ENCODE results near the gene IPCEF1. TPM values are rescaled to one million over a fixed set of nuclear protein-coding genes. Genes with fewer than 3 reads are reported as not detected.

The IPCEF1 gene
- total RNA-seq, 2 experiments from 2014 or later, result 26.2 to 27.3 TPM

DNA sequence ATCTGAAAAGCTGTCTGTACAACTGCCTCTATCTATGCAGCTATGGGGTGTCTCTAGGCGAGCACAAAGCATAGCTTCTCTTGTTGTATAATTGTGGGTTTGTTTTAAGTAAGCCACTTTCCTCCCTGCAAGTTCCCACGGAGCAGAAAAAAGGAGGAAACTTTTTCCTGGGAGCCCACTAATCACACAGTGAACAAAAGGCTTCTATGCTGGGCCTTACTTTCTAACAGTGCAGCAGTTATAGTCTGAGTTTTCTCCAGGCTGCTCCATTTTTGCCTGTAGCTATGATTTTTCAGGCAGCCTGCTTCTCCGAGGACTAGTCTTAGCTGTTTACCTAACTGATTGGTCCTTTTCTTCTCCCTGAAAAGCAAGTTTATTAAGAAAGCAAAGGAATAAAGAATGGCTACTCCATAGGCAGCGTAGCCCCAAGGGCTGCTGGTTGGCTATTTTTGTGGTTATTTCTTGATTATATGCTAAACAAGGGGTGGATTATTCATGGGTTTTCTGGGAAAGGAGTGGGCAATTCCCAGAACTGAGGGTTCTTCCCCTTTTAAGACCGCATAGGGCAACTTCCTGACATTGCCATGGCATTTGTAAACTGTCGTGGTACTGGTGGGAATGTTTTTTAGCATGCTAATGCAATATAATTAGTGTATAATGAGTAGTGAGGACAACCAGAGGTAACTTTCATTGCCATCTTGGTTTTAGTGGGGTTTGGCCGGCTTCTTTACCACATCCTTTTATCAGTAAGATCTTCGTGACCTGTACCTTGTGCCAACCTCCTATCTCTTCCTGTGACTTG, 233.2 kb downstream of the IPCEF1 start:
- ChIA-PET CTCF (no interaction called here), POLR2A (no interaction called here)
- Mint-ChIP-seq H3K36me3 (ENCODE audit: low read depth) (no peaks in the 10 kb centered on the region), H3K27ac (no peak overlapping the region), H3K4me3 (no peak overlapping the region), H3K27me3 (peaks cover 2% of the 10 kb centered on the region), H3K4me1 (peaks cover 2% of the 10 kb centered on the region), H3K9me3 (no peaks in the 10 kb centered on the region)
- DNase-seq, result no peak

- CTCF ChIA-PET, result no interaction called here
- Mint-ChIP-seq H3K27me3 (peaks cover 2% of the 10 kb centered on the region), H3K36me3 (ENCODE audit: low read depth) (no peaks in the 10 kb centered on the region), H3K4me3 (no peak overlapping the region), H3K4me1 (peaks cover 2% of the 10 kb centered on the region), H3K27ac (no peak overlapping the region), H3K9me3 (no peaks in the 10 kb centered on the region)
- DNase-seq, result no peak
- POLR2A ChIA-PET, result no interaction called here
Measured at GRCh38 chr6:154122195-154122925, 234.2 kb downstream of the IPCEF1 start.

DNA sequence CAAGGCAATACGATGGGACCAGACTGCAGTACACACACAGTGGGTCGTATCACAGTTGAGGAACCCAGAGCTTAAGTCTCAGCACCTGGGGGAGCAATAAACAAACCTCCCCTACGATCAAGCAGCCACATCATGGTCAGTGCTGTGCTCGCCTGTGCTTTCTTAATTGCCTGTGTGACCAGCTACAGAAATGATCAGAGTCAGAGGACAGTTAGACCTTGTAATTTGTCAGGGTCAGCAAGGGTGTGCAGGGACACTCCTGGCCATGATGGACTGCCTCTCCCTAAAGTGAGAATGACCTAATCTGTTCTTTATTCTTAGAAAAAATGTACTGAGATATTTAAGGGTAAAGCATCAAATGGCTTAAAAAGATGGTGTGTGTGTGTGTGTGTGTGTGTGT, 239.1 kb downstream of the IPCEF1 start:
- Mint-ChIP-seq H3K27me3 (peaks cover 2% of the 10 kb centered on the region), H3K4me3 (no peak overlapping the region)
- POLR2A ChIA-PET, result no interaction called here

DNA sequence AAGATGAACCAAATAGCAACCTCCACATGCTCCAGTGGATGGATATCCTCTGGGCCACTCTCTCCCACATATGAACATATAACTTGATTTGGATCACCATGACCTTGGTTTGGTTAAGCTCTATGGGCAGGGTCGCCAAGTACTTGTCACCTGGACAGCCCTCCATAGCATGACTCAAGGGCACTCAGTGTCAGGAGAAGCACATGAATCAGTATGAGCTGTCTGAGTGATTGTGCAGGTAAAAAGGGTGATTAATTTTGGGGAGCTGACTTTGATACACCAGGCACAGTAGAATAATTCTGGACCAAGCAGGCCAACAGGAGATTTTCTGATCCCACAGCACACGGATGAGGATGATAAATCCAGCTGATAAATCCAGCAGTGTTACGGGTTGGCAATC, 243.2 kb downstream of the IPCEF1 start:
- H3K27ac Mint-ChIP-seq, result no peak overlapping the region
- no peaks in the 10 kb centered on the region for H3K36me3 Mint-ChIP-seq (ENCODE audit: low read depth)
- CTCF ChIA-PET, result no interaction called here
- POLR2A ChIA-PET, result no interaction called here
- H3K4me3 Mint-ChIP-seq, result no peak overlapping the region
- no peaks in the 10 kb centered on the region for H3K27me3 Mint-ChIP-seq
- H3K9me3 Mint-ChIP-seq, result no peaks in the 10 kb centered on the region
- no peak for DNase-seq
- no peaks in the 10 kb centered on the region for H3K4me1 Mint-ChIP-seq

More for the DNA sequence above, 239.1 kb downstream of the IPCEF1 start:
- CTCF ChIA-PET, result no interaction called here
- no peaks in the 10 kb centered on the region for H3K4me1 Mint-ChIP-seq
- no peak for DNase-seq
- no peak overlapping the region for H3K27ac Mint-ChIP-seq
- no peaks in the 10 kb centered on the region for H3K9me3 Mint-ChIP-seq
- no peaks in the 10 kb centered on the region for H3K36me3 Mint-ChIP-seq (ENCODE audit: low read depth)

GRCh38 chr6:154112181-154112809, 244.3 kb downstream of the IPCEF1 start:
- ChIA-PET POLR2A (no interaction called here), CTCF (no interaction called here)
- Mint-ChIP-seq H3K27me3 (no peaks in the 10 kb centered on the region), H3K4me1 (no peaks in the 10 kb centered on the region), H3K27ac (no peak overlapping the region), H3K9me3 (no peaks in the 10 kb centered on the region), H3K36me3 (ENCODE audit: low read depth) (no peaks in the 10 kb centered on the region), H3K4me3 (no peak overlapping the region)
- no peak for DNase-seq

GRCh38 chr6:154111025-154111424, 245.6 kb downstream of the IPCEF1 start:
- DNase-seq, result no peak
- Mint-ChIP-seq H3K4me1 (no peaks in the 10 kb centered on the region), H3K27ac (no peak overlapping the region), H3K36me3 (ENCODE audit: low read depth) (no peaks in the 10 kb centered on the region), H3K4me3 (no peak overlapping the region), H3K27me3 (no peaks in the 10 kb centered on the region), H3K9me3 (no peaks in the 10 kb centered on the region)
- POLR2A ChIA-PET, result no interaction called here
- CTCF ChIA-PET, result no interaction called here

DNA sequence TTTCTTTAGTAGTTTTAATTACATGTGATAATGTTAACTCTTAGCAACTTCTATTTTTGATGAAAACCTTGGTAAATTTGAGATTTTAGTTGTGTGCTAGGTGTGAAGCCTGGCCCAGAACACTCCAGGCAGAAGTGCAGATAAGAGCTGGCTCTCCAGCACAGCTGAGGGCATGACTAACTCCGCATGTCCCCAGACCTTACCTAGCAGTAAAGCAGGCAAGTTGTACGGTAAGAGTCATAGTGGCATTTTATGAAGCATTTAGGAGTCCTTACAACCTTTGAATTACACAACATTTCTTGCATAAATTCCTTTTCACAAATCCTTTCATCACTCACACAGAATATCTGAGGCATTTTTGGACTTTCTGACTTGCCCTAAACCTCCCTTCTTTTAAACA, 250.4 kb downstream of the IPCEF1 start:
- no peaks in the 10 kb centered on the region for H3K27me3 Mint-ChIP-seq
- no peak overlapping the region for H3K27ac Mint-ChIP-seq
- ChIA-PET POLR2A (no interaction called here), CTCF (no interaction called here)
- H3K4me1 Mint-ChIP-seq, result no peaks in the 10 kb centered on the region
- no peaks in the 10 kb centered on the region for H3K9me3 Mint-ChIP-seq
- no peaks in the 10 kb centered on the region for H3K36me3 Mint-ChIP-seq (ENCODE audit: low read depth)
- no peak for DNase-seq
- no peak overlapping the region for H3K4me3 Mint-ChIP-seq

Other genes starting within 250 kb of the IPCEF1 start
- gene CNKSR3, start 153.9 kb upstream of the IPCEF1 start, total RNA-seq, result not detected

All from activated CD4-positive, alpha-beta T cell treated with anti-CD3 and anti-CD28 coated beads, Interleukin-2, amount 10 ng/mL, durations not matched to agents 7 days and 5 days (primary cell).